Airway epithelial cell (primary cell): ENCODE measurements around the gene OR51E1. TPM values are rescaled to one million over a fixed set of nuclear protein-coding genes. Genes with fewer than 3 reads are reported as not detected.

Experiments
- total RNA-seq: library from RNA; depleted of rRNA; stranded (reverse); fragments of >200 nt; gene quantifications from 2 replicates; pipeline ENCODE4 v1.2.3, GENCODE V29; 2015

The OR51E1 gene, protein sequence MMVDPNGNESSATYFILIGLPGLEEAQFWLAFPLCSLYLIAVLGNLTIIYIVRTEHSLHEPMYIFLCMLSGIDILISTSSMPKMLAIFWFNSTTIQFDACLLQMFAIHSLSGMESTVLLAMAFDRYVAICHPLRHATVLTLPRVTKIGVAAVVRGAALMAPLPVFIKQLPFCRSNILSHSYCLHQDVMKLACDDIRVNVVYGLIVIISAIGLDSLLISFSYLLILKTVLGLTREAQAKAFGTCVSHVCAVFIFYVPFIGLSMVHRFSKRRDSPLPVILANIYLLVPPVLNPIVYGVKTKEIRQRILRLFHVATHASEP
- not detected in 2 replicates for total RNA-seq

DNA sequence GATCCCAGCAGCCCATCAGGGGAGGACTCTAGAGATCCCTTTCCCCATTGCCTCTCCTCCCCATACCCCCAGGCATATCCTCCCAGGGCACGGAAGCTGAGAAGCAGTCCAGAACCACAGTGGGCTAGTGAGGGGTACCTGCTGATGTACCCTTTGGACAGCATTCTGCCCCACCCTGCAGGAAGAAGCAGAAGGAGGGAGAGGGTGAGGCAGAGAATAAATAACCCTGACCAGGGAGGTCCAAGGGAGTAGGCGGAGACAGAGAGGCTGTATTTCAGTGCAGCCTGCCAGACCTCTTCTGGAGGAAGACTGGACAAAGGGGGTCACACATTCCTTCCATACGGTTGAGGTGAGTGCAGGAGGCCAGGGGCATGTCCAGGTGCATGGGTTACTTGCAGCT, at the start of gene OR51E1:
Gene OR51E1, plus strand, starts transcription at position 301 of the 400 bp plus-strand sequence. CDS start 8,545 bp downstream, outside the sequence.

DNA sequence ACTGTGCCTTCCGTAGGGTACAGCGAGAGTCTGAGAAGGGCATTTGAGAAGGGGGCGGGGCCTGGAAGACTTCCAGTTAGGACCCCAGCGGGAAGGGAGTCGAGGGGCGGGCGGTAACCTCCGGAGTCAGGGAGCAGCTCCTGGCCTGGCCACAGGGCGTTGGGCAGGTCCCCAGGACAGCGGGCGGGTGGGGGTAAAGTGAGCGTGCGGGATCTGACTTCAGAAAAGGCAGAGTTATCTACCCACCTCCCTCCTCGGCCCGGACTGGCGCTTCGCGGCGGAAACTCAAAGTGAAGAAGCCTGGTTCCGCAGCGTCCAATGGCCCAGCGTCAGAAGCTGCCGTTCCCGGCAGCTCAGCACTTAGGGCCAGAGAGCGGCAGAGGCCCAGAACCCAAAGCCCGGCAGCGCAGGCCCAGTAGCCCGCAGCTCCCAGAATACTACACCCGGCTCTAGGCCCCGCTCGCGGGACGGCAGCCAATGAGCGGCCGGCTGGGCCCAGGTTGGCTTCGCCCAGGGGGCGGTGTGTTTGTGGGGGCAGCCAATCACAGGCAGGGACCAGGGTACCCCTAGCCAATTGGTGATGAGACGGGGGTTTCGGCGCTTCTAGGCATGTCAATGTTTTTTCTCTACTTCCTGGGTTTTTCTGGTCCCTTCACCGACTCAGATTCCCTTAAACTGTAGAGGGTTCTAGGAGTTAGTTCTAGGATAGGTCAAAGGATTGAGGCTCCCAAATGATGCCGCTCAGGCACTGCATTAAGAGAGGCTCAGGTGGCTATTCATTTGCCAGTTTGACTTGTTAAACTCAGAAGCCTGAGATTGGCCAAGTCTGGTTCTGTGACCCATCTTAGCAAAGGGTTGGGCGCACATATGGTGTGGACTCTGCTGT, 35.8 kb upstream of the OR51E1 start, which contains the start of gene TRIM68:
Gene TRIM68, minus strand, starts transcription at position 451 of the 886 bp plus-strand sequence. CDS start 2,727 bp downstream, outside the sequence.

DNA sequence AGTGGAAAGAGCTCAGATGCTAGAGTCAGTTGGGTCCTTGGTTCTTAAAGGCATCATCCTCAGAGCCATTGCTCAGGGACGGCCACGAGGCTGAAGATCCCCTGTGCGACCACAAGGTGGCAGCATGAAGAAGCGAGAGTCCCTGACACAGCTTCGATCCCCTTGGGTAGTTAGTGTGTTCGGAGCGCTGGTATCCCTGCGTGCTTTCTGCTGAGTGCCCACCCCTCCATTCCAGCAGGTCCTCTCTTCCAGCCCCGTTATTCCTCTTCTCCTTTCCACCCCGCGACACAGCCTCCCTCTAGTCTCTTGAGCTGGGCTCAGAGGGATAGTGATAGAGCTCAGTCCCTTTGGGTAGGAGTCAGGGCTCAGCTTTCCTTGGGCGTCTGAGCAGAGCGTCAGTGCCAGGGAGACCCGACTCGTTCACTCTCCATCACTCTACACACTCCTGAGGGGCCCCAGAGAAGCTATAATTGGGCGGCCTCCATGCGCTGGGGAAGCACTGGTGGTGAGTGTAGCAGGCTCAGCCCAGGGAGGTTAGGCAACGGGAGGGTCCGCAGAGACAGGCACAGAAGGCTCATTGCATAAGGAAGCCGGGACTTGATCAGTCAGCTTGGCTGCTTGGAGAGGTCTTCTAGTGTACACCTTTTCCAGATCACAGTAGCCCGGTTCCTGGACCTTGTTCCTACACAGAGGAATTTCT, 6.7 kb upstream of the OR51E1 start, which contains the start of gene OR51D1:
Gene OR51D1, plus strand, starts transcription at position 516 of the 700 bp plus-strand sequence. CDS start 2,314 bp downstream, outside the sequence.

DNA sequence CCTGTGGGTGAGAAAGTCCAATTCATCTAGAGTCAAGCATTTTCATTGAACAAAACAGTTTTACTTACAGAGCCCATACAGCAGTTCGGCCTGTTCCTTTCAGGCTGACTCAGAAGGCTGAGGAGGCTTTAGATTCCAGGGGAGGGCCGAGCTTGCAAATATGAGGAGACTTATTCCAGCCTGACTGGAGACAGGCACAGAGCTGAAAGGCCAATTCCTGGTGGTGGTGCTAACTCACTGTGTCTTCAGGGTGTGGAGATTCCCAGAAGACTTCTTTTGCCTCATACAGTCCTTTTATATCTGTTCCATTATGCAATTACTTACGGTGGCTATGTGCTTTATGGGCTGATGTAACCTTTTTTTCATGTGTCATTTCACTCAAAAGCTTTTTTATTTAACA, 53.8 kb downstream of the OR51E1 start, which contains the start of gene OR51E2:
Gene OR51E2, minus strand, starts transcription at position 269 of the 400 bp plus-strand sequence. CDS start 15,142 bp downstream, outside the sequence.

DNA sequence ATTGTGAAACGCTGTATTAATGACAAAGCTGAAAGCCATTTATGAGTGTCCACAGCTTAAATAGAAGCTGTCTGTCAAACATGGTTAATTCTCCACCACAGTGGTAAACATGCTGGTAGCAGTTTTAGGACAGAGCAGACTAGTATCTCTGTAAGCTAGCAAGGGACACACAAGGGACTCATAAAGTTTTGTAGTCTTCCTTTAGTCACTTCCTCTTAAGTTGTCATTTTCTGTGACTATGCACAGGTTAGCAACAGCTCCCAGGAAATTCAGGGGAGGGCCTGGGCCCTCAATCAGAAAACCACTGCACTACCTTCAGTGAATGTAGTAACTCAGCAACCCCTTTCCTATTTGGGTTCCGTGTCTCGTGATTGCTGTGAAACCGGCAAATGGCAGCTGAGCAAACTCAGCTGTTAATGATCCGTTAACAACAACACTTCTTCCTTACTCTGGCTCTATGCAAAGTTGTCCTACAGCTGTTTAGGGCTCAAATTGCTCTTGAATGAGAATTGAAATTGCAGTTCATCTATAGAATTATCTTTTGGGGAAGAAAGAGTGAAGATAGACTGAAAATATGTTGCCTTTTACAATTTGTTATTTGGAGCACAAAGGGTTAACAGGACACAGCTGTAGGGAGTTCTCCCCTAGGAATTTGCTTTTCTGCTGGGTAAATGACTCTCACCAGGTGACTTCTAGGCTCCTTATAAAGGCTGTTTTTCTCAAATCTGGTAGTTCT, 60.4 kb downstream of the OR51E1 start, which contains the start of gene MMP26:
Gene MMP26, plus strand, starts transcription at position 731 of the 736 bp plus-strand sequence.

Other genes starting within 250 kb of the OR51E1 start
- gene OR52K2, start 194.7 kb upstream of the OR51E1 start, total RNA-seq, result not detected in 2 replicates
- not detected in 2 replicates for gene OR52K1, start 161.3 kb upstream of the OR51E1 start, total RNA-seq
- gene OR52M1, start 98.8 kb upstream of the OR51E1 start, total RNA-seq, result not detected in 2 replicates
- gene OR52I2, start 62.2 kb upstream of the OR51E1 start, total RNA-seq, result not detected in 2 replicates
- not detected in 2 replicates for gene OR52I1, start 49.9 kb upstream of the OR51E1 start, total RNA-seq
- 4.1 and 6.7 TPM in 2 replicates for gene TRIM68, start 35.8 kb upstream of the OR51E1 start, total RNA-seq
- gene OR51D1, start 6.5 kb upstream of the OR51E1 start, total RNA-seq, result not detected in 2 replicates
- gene OR51E2, start 53.9 kb downstream of the OR51E1 start, total RNA-seq, result not detected in 2 replicates
- gene MMP26, start 60.8 kb downstream of the OR51E1 start, total RNA-seq, result not detected in 2 replicates
- gene OR51F1, start 126.0 kb downstream of the OR51E1 start, total RNA-seq, result not detected in 2 replicates
- gene OR52R1, start 160.4 kb downstream of the OR51E1 start, total RNA-seq, result not detected in 2 replicates
- not detected in 2 replicates for gene OR51F2, start 177.3 kb downstream of the OR51E1 start, total RNA-seq
- not detected in 2 replicates for gene OR51S1, start 205.2 kb downstream of the OR51E1 start, total RNA-seq
- gene OR51T1, start 237.9 kb downstream of the OR51E1 start, total RNA-seq, result not detected in 2 replicates